Measurements from ENCODE around the gene CTTNBP2.

Gene CTTNBP2

GRCh38 chr7:117784315-117784714, 88.9 kb downstream of the CTTNBP2 start:
- no peak for DNase-seq

DNA sequence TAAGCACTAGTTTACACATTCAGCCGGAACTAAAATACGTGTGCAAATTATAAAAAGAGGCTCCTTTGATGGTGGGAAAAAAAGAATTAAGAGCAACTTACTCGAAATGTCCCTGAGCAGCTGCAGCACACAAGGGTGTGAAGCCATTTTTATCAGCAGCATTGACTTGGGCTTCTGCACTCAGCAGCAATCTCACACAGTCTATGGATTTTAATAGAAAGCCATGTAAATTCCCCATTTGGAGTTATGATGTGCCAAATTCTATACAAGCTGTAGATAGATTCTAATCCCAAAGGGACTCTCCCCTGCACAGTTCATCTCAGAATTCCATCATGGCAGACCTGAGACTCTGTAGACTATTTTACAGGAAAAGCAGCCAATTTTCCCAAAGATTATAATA, 90.5 kb downstream of the CTTNBP2 start:
- DNase-seq, result no peak

DNA sequence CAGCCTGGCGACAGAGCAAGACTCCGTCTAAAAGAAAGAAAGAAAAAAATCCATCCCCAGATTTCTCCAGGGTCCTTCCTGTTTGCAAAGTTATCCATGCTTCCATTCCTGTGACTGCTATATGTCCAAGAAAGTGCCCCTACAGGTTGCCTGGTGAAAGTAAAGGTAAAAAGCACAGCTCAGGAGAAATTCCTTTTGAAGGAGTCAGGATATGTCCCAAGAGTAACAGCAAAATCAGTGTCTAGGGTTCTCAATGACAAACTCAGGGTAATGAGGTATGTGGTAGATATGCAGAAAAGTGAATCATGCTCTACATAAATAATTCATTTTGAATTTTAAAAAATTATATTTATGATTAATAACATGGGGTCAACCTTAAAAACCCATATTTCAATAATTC, 91.5 kb downstream of the CTTNBP2 start:
- no peak for DNase-seq

DNA sequence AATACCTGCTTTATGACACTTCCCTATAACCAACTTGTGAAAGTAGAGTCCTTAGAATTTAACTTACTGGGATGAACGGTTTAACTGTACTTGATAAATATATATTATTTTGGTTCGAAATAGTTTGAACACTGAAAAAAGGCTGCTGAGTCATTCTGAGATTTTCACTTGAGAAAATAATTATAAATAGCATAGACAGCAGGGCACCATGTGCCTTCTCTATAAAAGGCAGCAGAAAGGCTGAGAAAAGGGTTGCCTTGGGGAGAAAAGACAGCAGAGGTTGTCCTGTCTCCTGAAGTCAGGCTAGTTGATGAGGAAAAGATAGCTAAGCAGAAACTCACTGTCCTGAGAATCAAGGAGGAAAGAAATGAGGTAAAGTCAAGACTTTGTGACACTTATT, 92.4 kb downstream of the CTTNBP2 start:
- no peak for DNase-seq

DNA sequence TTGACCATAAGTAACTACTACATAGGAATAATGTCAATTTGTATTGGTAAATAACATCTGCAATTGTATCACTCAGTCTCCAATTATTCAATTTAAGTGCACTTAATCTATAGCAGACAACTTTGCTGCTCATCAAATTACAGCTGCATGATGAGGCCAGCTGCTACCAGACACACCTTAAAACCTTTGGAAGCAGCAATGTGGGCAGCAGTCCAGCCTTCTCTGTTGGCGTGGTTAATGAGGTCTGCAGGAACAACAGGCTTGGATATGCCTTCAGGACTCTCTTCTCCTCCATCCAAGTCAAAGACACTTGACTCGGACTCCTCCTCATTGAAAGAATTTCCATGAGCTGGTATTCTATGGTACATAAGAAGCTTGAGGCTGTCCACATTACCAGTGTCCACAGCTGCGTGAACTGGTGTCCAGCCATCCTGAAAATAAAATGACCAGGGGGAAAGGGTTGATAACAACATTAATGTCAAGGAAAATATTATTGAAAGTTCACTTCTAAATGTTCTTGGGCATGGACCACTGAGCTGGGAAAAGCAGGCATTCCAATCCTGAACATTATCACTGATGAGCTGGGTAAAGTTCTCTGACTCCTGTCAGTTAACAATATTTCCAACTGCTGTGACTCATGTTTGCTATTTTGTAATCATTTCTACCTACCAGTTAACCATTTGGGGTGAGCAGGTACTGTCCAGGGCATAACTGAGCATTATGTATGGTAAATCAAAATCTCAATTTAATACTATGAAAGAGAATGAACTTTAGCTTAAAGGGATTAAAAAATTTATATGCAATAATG, 95.7 kb downstream of the CTTNBP2 start:
- DNase-seq, result no peak

- DNase-seq, result no peak
Observed at GRCh38 chr7:117776224-117776623, 97.0 kb downstream of the CTTNBP2 start.

- no peak for DNase-seq
Observed at GRCh38 chr7:117775801-117776200, 97.4 kb downstream of the CTTNBP2 start.

- no peak for DNase-seq
Observed at GRCh38 chr7:117774943-117775342, 98.3 kb downstream of the CTTNBP2 start.

- no peak for DNase-seq
Observed at GRCh38 chr7:117772421-117772820, 100.8 kb downstream of the CTTNBP2 start.

GRCh38 chr7:117771756-117772155, 101.5 kb downstream of the CTTNBP2 start:
- DNase-seq, result no peak

- DNase-seq, result no peak
Observed at GRCh38 chr7:117769085-117769484, 104.2 kb downstream of the CTTNBP2 start.

- no peak for DNase-seq
Observed at GRCh38 chr7:117767951-117768350, 105.3 kb downstream of the CTTNBP2 start.

GRCh38 chr7:117766913-117767312, 106.3 kb downstream of the CTTNBP2 start:
- DNase-seq, result no peak

DNA sequence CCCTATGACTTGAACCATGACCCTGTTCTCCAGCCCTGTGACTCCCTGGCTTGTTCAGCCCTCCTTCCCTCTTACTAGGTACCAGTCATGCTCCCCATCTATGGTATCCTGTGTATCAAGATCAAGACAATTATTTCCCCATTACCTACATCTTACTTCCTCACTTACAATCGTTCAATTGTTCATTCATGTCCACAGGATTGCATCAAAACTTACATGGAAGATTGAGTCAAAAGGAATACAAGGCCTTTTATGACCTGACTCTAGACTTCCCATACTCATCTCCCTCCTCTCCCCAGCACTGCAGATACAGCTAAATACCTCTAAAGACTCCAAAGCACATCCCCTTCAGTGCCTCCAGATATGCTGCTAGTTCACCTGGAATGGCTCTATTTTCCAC, 109.2 kb downstream of the CTTNBP2 start:
- no peak for DNase-seq

- DNase-seq, result no peak
Observed at GRCh38 chr7:117762055-117762454, 111.2 kb downstream of the CTTNBP2 start.

DNA sequence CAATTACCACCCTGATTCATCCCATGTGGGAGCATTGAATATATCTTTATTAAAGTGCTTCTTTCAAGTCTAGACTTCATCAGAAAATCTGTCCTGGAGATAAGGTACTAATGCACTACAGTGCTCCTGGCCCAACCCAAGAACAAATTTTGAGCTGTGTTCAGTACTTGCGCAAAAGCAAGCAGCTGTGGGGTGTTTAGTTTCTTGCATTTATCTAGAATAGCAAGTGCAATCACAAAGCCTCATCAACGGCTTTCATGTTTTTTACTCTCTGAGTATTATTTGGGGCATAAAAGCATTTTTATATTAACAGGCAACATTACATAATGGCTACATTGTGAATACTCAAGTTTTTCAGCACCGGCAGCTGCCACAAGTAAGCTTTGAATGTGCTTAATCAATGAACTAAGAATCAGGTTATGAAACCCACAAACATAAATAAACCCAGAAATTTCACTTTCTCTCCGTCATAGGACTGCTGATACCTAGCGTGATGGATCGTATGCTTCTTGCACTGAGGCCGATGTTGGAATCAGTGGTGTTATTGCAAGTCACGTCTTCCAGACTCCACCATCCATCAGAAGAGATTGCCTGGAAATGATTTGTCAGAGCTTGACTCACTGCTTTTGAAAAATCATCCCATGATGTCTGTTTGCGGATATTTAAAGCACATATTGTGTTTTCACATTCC, 113.1 kb downstream of the CTTNBP2 start:
- DNase-seq, result no peak

GRCh38 chr7:117757440-117757839, 115.8 kb downstream of the CTTNBP2 start:
- no peak for DNase-seq

- no peak for DNase-seq
Observed at GRCh38 chr7:117756586-117757085, 116.6 kb downstream of the CTTNBP2 start.

- DNase-seq, result no peak
Observed at GRCh38 chr7:117755136-117755535, 118.1 kb downstream of the CTTNBP2 start.

GRCh38 chr7:117751775-117752174, 121.5 kb downstream of the CTTNBP2 start:
- no peak for DNase-seq

DNA sequence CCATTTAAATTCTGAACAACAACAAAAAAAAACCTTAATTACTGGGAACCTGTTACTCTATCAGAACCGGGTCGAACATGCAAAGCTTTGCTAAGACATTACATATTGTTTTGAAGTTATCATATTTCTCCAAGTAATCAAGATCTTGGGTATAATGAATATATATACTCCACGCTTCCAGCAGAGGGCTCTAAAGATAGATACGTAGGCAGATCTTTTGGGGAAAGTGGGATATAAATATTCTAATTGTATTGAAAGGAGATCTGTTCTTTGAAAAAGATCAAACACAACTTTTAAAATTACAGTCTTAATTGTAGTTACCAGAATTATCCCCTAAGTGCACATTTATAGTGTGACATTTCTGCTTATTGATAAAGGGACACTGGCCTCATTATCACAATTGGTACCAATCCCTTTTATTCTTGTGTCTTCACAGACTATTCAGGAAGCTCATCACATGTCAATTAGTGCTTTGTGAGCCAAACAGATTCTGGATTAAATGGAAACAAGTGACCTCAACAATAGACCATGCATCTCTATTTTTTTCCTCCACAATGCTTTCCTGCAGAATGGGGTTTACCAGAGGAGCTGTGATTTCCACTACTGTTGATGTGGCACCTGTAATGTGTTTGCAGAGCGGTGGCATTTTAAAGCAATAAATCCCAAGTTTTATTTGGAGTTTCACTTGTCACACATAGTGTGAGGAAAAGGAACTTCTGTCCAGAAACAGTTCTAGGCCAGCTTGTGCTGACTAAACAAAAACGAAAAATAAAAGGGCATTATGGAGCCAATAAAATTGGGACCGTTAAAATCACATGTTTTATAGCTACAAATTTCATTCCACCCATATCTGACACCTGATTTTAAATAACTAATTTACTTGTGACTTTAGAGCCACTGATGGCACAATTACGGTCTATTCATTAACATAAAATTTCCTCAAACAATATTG, 122.4 kb downstream of the CTTNBP2 start:
- no peak for DNase-seq

- DNase-seq, result no peak
Observed at GRCh38 chr7:117741962-117742361, 131.3 kb downstream of the CTTNBP2 start.

DNA sequence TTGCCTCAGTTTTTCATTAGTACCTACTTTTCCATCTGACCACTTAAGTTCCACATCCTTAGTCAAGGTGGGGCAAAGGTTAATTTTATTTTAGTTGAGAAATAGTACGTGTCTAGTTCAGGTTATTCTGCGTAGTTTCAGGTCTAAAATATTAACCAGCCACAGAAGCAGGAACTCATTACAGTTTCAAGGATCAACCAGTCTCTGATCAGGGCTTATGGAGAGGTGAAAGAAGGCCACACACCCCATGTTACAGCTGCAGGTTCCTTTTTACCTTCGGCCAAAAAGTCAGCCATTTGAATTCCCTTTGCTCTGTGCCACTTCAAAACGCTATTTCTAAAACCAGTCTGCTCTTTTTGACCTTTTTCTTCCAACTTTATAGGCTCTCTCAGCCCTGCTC, 134.2 kb downstream of the CTTNBP2 start:
- no peak for DNase-seq

Data from NCI-H446 treated with DMSO at 0.1 percent for 48 hours (cell line).